SU-DHL-6 (cell line): ENCODE results near the gene MZB1.

Experiments
- H2AFZ ChIP-seq: fragments of 200-600 bp; sonication (generic); 2 replicates; pipeline ENCODE4 v1.6.1; 2014; ENCODE audit warnings: low read depth, mild to moderate bottlenecking, moderate library complexity, mixed read lengths, antibody characterized with exemption, low read length; ENCODE audit not compliant: severe bottlenecking
- H3F3A ChIP-seq: fragments of 200-600 bp; shearing (Covaris generic); 2 replicates; pipeline ENCODE4 v1.6.0; 2016; ENCODE audit warnings: antibody characterized with exemption, mild to moderate bottlenecking; ENCODE audit not compliant: insufficient read depth
- H3K27ac ChIP-seq: fragments of 200-600 bp; sonication (generic); 2 replicates; pipeline ENCODE4 v1.5.1; 2016; ENCODE audit warnings: low read depth, mild to moderate bottlenecking, low read length, moderate library complexity, mixed read lengths
- H3K27me3 ChIP-seq: fragments of 200-600 bp; sonication (generic), shearing (Covaris generic); 2 replicates; pipeline ENCODE4 v1.6.0; 2014; ENCODE audit warnings: mild to moderate bottlenecking, low read length
- H3K36me3 ChIP-seq: fragments of 200-600 bp; sonication (generic); 2 replicates; pipeline ENCODE4 v1.6.1; 2014; ENCODE audit warnings: mild to moderate bottlenecking, low read length, mixed read lengths
- H3K4me2 ChIP-seq: fragments of 300-600, 200-600 bp; shearing (Covaris generic), sonication (generic); 2 replicates; pipeline ENCODE4 v1.6.0; 2014; ENCODE audit warnings: low read length, low read depth, mild to moderate bottlenecking; ENCODE audit not compliant: poor library complexity, severe bottlenecking
- H3K4me3 ChIP-seq: fragments of 200-600 bp; sonication (generic); 2 replicates; pipeline ENCODE4 v1.5.1; 2014; ENCODE audit warnings: antibody characterized with exemption, low read length, mild to moderate bottlenecking, mixed read lengths; ENCODE audit not compliant: insufficient read depth, poor library complexity, severe bottlenecking
- H3K79me2 ChIP-seq: fragments of 200-600 bp; sonication (generic); 2 replicates; pipeline ENCODE4 v1.6.1; 2014; ENCODE audit warnings: mild to moderate bottlenecking, low read length, moderate library complexity; ENCODE audit not compliant: insufficient read depth
- H3K9ac ChIP-seq: fragments of 200-600 bp; sonication (generic); 2 replicates; pipeline ENCODE4 v1.7.0; 2014; ENCODE audit warnings: mild to moderate bottlenecking, low read length
- H3K9me2 ChIP-seq: fragments of 200-600 bp; sonication (generic); replicated peaks from 2 replicates; pipeline ENCODE4 v1.6.1; 2014; ENCODE audit warnings: low read length; ENCODE audit not compliant: insufficient read depth
- H3K9me3 ChIP-seq: fragments of 200-600 bp; sonication (generic); 2 replicates; pipeline ENCODE4 v1.6.1; 2014; ENCODE audit warnings: low read length, mixed read lengths; ENCODE audit not compliant: insufficient read depth
- H4K20me1 ChIP-seq: fragments of 200-600 bp; sonication (generic); 2 replicates; pipeline ENCODE4 v1.6.1; 2014; ENCODE audit warnings: low read depth, mild to moderate bottlenecking, antibody characterized with exemption, low read length, moderate library complexity, mixed read lengths
- CTCF ChIP-seq: fragments of 200-600 bp; sonication (generic); IDR thresholded peaks from one replicate; pipeline ENCODE4 v1.5.1; 2017; ENCODE audit warnings: antibody characterized with exemption, mild to moderate bottlenecking, low read length, moderate library complexity; ENCODE audit not compliant: insufficient read depth, poor library complexity, severe bottlenecking
- EZH2phosphoT487 ChIP-seq: fragments of 200-600 bp; sonication (generic), shearing (Covaris generic); conservative IDR thresholded peaks from 2 replicates; pipeline ENCODE4 v1.6.1; 2018; ENCODE audit warnings: mild to moderate bottlenecking, antibody characterized with exemption, low read length, moderate library complexity, mixed read lengths

The MZB1 gene

GRCh38 chr5:139392324-139392677, 2.6 kb upstream of the MZB1 start:
- H3K9ac ChIP-seq = peak overlapping the region; percentile 77
- H3K9me3 ChIP-seq = no peaks in the 10 kb centered on the region
- no peaks in the 10 kb centered on the region for H4K20me1 ChIP-seq
- peak overlapping the region; percentile 93 for H3K27ac ChIP-seq
- H3K36me3 ChIP-seq = no peaks in the 10 kb centered on the region
- peak overlapping the region; percentile 57 for H2AFZ ChIP-seq
- H3F3A ChIP-seq = peaks cover 35% of the 10 kb centered on the region
- peaks cover 28% of the 10 kb centered on the region for H3K79me2 ChIP-seq
- H3K4me2 ChIP-seq = peak overlapping the region; percentile 88
- TF ChIP-seq EZH2phosphoT487 = no peak
- TF ChIP-seq CTCF = no peak
- peak overlapping the region; percentile 59 for H3K4me3 ChIP-seq
- no peaks in the 10 kb centered on the region for H3K9me2 ChIP-seq
- no peaks in the 10 kb centered on the region for H3K27me3 ChIP-seq

- Histone ChIP-seq H3F3A (peaks cover 37% of the 10 kb centered on the region), H3K79me2 (peaks cover 28% of the 10 kb centered on the region), H3K9me2 (no peaks in the 10 kb centered on the region), H3K27ac (peak overlapping the region; percentile 93), H3K4me2 (peak overlapping the region; percentile 88), H3K27me3 (no peaks in the 10 kb centered on the region), H3K9ac (peak overlapping the region; percentile 77), H4K20me1 (no peaks in the 10 kb centered on the region), H2AFZ (peak overlapping the region; percentile 57), H3K4me3 (peak overlapping the region; percentile 59), H3K36me3 (no peaks in the 10 kb centered on the region), H3K9me3 (no peaks in the 10 kb centered on the region)
- TF ChIP-seq EZH2phosphoT487 (no peak), CTCF (no peak)
These were observed 2.0 kb upstream of the MZB1 start for GRCh38 chr5:139391570-139392323.

GRCh38 chr5:139390639-139391569, 1.2 kb upstream of the MZB1 start:
- H3K9ac ChIP-seq = peak overlapping the region; percentile 77
- H4K20me1 ChIP-seq = no peaks in the 10 kb centered on the region
- H3K9me2 ChIP-seq = no peaks in the 10 kb centered on the region
- H3K4me2 ChIP-seq = peak overlapping the region; percentile 88
- no peaks in the 10 kb centered on the region for H3K27me3 ChIP-seq
- peak overlapping the region; percentile 59 for H3K4me3 ChIP-seq
- peaks cover 41% of the 10 kb centered on the region for H3F3A ChIP-seq
- H3K27ac ChIP-seq = peak overlapping the region; percentile 93
- TF ChIP-seq EZH2phosphoT487 (no peak), CTCF (no peak)
- peaks cover 28% of the 10 kb centered on the region for H3K79me2 ChIP-seq
- peak overlapping the region; percentile 57 for H2AFZ ChIP-seq
- H3K36me3 ChIP-seq = no peaks in the 10 kb centered on the region
- H3K9me3 ChIP-seq = no peaks in the 10 kb centered on the region
